OCI-LY7 (cell line): ENCODE measurements around the gene KLHL25. TPM values are rescaled to one million over a fixed set of nuclear protein-coding genes. Genes with fewer than 3 reads are reported as not detected.

ENCODE experiments used
- microRNA-seq: library from miRNA; unstranded; fragments of <30 nt; microRNA quantifications from one replicate; pipeline ENCODE4 v1.2.0, GENCODE V29; 2022; ENCODE audit warnings: borderline replicate concordance
- small RNA-seq: library from RNA; depleted of rRNA; stranded (forward); fragments of <200 nt; gene quantifications from one replicate; pipeline ENCODE3, GENCODE V24; 2014
- total RNA-seq, 2 experiments: library from RNA; depleted of rRNA in 1 of 2; stranded (reverse); fragments of >200 nt in 1 of 2; shearing (Covaris generic) in 1 of 2; gene quantifications; 2 replicates each; pipeline ENCODE4 v1.2.3, GENCODE V29; 2014 to 2022

KLHL25 gene
- total RNA-seq, 2 experiments from 2014 or later = 5.1 to 7.7 TPM

Small RNA genes lying within 50 kb of the gene (microRNA-seq; reads per million reads assigned to microRNA genes)
- gene MIR1276 (2.3 reads per million), gene MIR548AP (not detected)

Small RNA genes lying within 50 kb of the gene (small RNA-seq; reads per million reads assigned to genes)
- gene AC021739.1 (not detected), gene MIR1276 (not detected), gene MIR548AP (not detected), gene RNU6-231P (not detected)
